ENCODE results near the gene POP4.

POP4 gene

DNA sequence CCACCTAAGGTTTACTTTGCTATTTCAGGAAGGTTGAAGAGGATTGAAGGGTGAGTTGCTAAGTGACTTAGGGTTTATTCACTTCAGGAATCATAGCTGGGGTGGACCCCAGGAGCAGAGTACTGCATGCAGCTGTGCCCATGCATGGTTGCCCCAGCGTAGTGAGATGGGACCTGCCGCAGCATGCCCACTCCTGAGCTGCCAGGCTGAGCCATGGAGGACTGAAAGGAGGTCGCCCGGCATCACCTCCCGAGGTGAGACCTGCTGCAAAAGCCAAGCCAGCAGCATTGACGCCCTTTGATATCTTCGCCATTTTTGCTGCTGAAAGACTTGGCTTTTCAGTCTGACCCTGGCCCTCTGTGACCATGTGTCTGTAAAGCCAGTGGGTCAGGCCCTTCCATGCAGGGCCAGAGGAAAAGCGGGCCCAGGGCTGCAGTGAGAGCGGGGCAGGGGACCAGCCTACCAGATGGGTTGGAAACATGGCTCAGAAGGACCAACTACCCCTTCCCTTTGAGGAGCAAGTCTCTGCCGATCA lies 9.9 kb downstream of the POP4 start:
- no peak overlapping the region for H3K4me2 ChIP-seq (ENCODE audit: low read length, poor library complexity, severe bottlenecking)
- H3K4me1 ChIP-seq (ENCODE audit: control insufficient read depth, insufficient read depth, low read depth, low read length): peaks cover 2% of the 10 kb centered on the region
- 96% methylated on average over 10 of the region's 10 CpGs for WGBS
- H2BK120ac ChIP-seq (ENCODE audit: low read depth, low read length): no peak overlapping the region
- H3K18ac ChIP-seq (ENCODE audit: low read depth in 1 of 2, low read length in 2 of 2): no peak overlapping the region
- H3K23ac ChIP-seq (ENCODE audit: low read length in 2 of 2): no peak overlapping the region
- H3K27ac ChIP-seq (ENCODE audit: low read length, poor library complexity, severe bottlenecking): no peak overlapping the region
- H2BK15ac ChIP-seq (ENCODE audit: low read depth, poor library complexity, severe bottlenecking): no peak overlapping the region
- H4K91ac ChIP-seq (ENCODE audit: low read length): no peak overlapping the region
- no peak overlapping the region for H4K8ac ChIP-seq (ENCODE audit: low read length)
- H3K9me3 ChIP-seq (ENCODE audit: control insufficient read depth, low read length): no peaks in the 10 kb centered on the region
- peaks cover 9 to 15% of the 10 kb centered on the region in 2 experiments for H3K27me3 ChIP-seq (ENCODE audit: control insufficient read depth in 1 of 2, insufficient read depth in 1 of 2, low read length in 2 of 2)
- no peak overlapping the region for H2BK5ac ChIP-seq (ENCODE audit: low read depth, low read length, poor library complexity, severe bottlenecking)
- H3K9ac ChIP-seq (ENCODE audit: low read length): no peak overlapping the region
- no peak overlapping the region for H2AFZ ChIP-seq (ENCODE audit: low read depth, low read length)
- no peak overlapping the region for H2AK5ac ChIP-seq (ENCODE audit: low read length, severe bottlenecking)
- peaks cover 4% of the 10 kb centered on the region for H3K79me1 ChIP-seq (replicated peaks; ENCODE audit: low read length, poor library complexity, severe bottlenecking)
- H3K36me3 ChIP-seq (ENCODE audit: control insufficient read depth in 1 of 2, insufficient read depth in 2 of 2, low read depth in 1 of 2, low read length in 2 of 2): peaks cover 50 to 56% of the 10 kb centered on the region in 2 experiments
- no peak overlapping the region for H2BK12ac ChIP-seq (ENCODE audit: low read length in 2 of 2)
- no peak overlapping the region for H3K14ac ChIP-seq (ENCODE audit: low read length in 2 of 2)
- no peak overlapping the region for H3K4ac ChIP-seq (ENCODE audit: low read depth in 1 of 2, low read length in 2 of 2)
- DNase-seq: no peak
- no peak overlapping the region for H3K4me3 ChIP-seq (ENCODE audit: insufficient read depth in 1 of 2, low read depth in 1 of 2, low read length in 2 of 2)

GRCh38 chr19:29616541-29616940 lies 10.5 kb downstream of the POP4 start:
- Histone ChIP-seq H2AFZ (ENCODE audit: low read depth, low read length) (no peak overlapping the region), H3K79me1 (replicated peaks; ENCODE audit: low read length, poor library complexity, severe bottlenecking) (peaks cover 2% of the 10 kb centered on the region), H2BK12ac (ENCODE audit: low read length in 2 of 2) (no peak overlapping the region), H3K27ac (ENCODE audit: low read length, poor library complexity, severe bottlenecking) (no peak overlapping the region), H3K4me3 (ENCODE audit: insufficient read depth in 1 of 2, low read depth in 1 of 2, low read length in 2 of 2) (no peak overlapping the region), H3K18ac (ENCODE audit: low read depth in 1 of 2, low read length in 2 of 2) (no peak overlapping the region), H2BK120ac (ENCODE audit: low read depth, low read length) (no peak overlapping the region), H3K27me3 (ENCODE audit: control insufficient read depth in 1 of 2, insufficient read depth in 1 of 2, low read length in 2 of 2) (peaks cover 9 to 15% of the 10 kb centered on the region in 2 experiments), H3K9ac (ENCODE audit: low read length) (no peak overlapping the region), H2BK5ac (ENCODE audit: low read depth, low read length, poor library complexity, severe bottlenecking) (no peak overlapping the region), H4K91ac (ENCODE audit: low read length) (no peak overlapping the region), H3K4ac (ENCODE audit: low read depth in 1 of 2, low read length in 2 of 2) (no peak overlapping the region), H3K36me3 (ENCODE audit: control insufficient read depth in 1 of 2, insufficient read depth in 2 of 2, low read depth in 1 of 2, low read length in 2 of 2) (peaks cover 45 to 50% of the 10 kb centered on the region in 2 experiments), H3K14ac (ENCODE audit: low read length in 2 of 2) (no peak overlapping the region), H3K23ac (ENCODE audit: low read length in 2 of 2) (no peak overlapping the region), H3K4me2 (ENCODE audit: low read length, poor library complexity, severe bottlenecking) (no peak overlapping the region), H3K9me3 (ENCODE audit: control insufficient read depth, low read length) (no peaks in the 10 kb centered on the region), H4K8ac (ENCODE audit: low read length) (no peak overlapping the region), H2AK5ac (ENCODE audit: low read length, severe bottlenecking) (no peak overlapping the region), H3K4me1 (ENCODE audit: control insufficient read depth, insufficient read depth, low read depth, low read length) (peaks cover 3% of the 10 kb centered on the region), H2BK15ac (ENCODE audit: low read depth, poor library complexity, severe bottlenecking) (no peak overlapping the region)
- DNase-seq: no peak
- 90% methylated on average over 16 of the region's 16 CpGs for WGBS

DNA sequence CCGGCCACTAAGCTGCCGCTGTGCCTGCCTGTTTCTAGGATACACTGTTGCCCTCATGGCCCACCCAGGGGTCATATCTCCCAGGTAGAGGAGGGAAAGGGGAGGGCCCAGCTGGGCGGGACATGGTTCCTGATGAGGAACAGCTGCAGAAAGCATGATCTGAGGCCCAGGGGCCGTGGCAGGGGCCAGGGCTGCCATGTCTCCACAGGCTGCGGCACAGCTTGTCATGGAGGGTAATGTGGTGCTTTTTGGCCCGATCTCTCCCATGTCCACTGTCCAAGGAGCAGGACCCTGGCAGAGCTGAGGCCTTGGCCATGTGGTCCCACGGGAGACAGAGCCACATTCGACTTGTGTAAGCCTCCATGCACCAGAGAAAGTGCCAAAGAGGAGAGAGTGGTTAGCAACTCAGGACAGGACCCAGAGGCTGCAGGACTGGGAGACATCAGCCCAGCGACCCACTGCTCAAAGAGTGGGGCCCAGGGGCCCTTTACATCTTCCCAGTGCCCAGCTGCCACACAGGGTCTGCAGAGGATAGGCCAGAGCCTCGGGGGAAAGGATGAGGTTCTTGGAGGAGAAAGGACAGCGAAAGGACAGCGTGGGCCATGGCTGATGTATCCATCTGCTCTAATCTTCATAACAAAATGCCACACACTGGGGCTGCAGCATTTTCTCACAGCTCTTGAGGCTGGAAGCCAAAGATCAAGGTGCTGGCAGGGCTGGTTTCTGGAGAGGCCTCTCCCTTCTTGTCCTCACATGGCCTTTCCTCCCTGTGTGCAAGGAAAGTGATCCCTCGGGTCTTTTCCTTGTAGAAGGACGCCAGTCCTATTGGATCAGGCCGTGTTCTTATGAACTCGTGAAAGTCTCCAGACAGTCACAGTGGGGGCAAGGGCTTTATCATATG lies 11.5 kb downstream of the POP4 start:
- Histone ChIP-seq H2BK12ac (ENCODE audit: low read length in 2 of 2) (no peak overlapping the region), H3K36me3 (ENCODE audit: control insufficient read depth in 1 of 2, insufficient read depth in 2 of 2, low read depth in 1 of 2, low read length in 2 of 2) (peaks cover 34 to 39% of the 10 kb centered on the region in 2 experiments), H3K27ac (ENCODE audit: low read length, poor library complexity, severe bottlenecking) (no peak overlapping the region), H2AFZ (ENCODE audit: low read depth, low read length) (no peak overlapping the region), H2BK15ac (ENCODE audit: low read depth, poor library complexity, severe bottlenecking) (no peak overlapping the region), H3K79me1 (replicated peaks; ENCODE audit: low read length, poor library complexity, severe bottlenecking) (peaks cover 2% of the 10 kb centered on the region), H2BK5ac (ENCODE audit: low read depth, low read length, poor library complexity, severe bottlenecking) (no peak overlapping the region), H3K18ac (ENCODE audit: low read depth in 1 of 2, low read length in 2 of 2) (no peak overlapping the region), H3K9me3 (ENCODE audit: control insufficient read depth, low read length) (no peaks in the 10 kb centered on the region), H4K8ac (ENCODE audit: low read length) (no peak overlapping the region), H3K27me3 (ENCODE audit: control insufficient read depth in 1 of 2, insufficient read depth in 1 of 2, low read length in 2 of 2) (peaks cover 9 to 15% of the 10 kb centered on the region in 2 experiments), H2BK120ac (ENCODE audit: low read depth, low read length) (no peak overlapping the region), H4K91ac (ENCODE audit: low read length) (no peak overlapping the region), H3K23ac (ENCODE audit: low read length in 2 of 2) (no peak overlapping the region), H3K9ac (ENCODE audit: low read length) (no peak overlapping the region), H3K4me3 (ENCODE audit: insufficient read depth in 1 of 2, low read depth in 1 of 2, low read length in 2 of 2) (no peak overlapping the region), H3K4ac (ENCODE audit: low read depth in 1 of 2, low read length in 2 of 2) (no peak overlapping the region), H3K4me2 (ENCODE audit: low read length, poor library complexity, severe bottlenecking) (no peak overlapping the region), H3K4me1 (ENCODE audit: control insufficient read depth, insufficient read depth, low read depth, low read length) (peaks cover 7% of the 10 kb centered on the region), H2AK5ac (ENCODE audit: low read length, severe bottlenecking) (no peak overlapping the region), H3K14ac (ENCODE audit: low read length in 2 of 2) (no peak overlapping the region)
- no peak for DNase-seq
- WGBS: 83% methylated on average over 16 of the region's 16 CpGs

GRCh38 chr19:29618434-29618833 lies 12.4 kb downstream of the POP4 start:
- H3K4me1 ChIP-seq (ENCODE audit: control insufficient read depth, insufficient read depth, low read depth, low read length): peaks cover 7% of the 10 kb centered on the region
- no peak overlapping the region for H2BK15ac ChIP-seq (ENCODE audit: low read depth, poor library complexity, severe bottlenecking)
- 91% methylated on average over 7 of the region's 7 CpGs for WGBS

More at GRCh38 chr19:29618434-29618833, 12.4 kb downstream of the POP4 start:
- Histone ChIP-seq H3K23ac (ENCODE audit: low read length in 2 of 2) (no peak overlapping the region), H2BK5ac (ENCODE audit: low read depth, low read length, poor library complexity, severe bottlenecking) (no peak overlapping the region), H3K27ac (ENCODE audit: low read length, poor library complexity, severe bottlenecking) (no peak overlapping the region), H4K91ac (ENCODE audit: low read length) (no peak overlapping the region), H3K27me3 (ENCODE audit: control insufficient read depth in 1 of 2, insufficient read depth in 1 of 2, low read length in 2 of 2) (peaks cover 9 to 15% of the 10 kb centered on the region in 2 experiments), H2BK12ac (ENCODE audit: low read length in 2 of 2) (no peak overlapping the region), H3K14ac (ENCODE audit: low read length in 2 of 2) (no peak overlapping the region), H3K4me3 (ENCODE audit: insufficient read depth in 1 of 2, low read depth in 1 of 2, low read length in 2 of 2) (no peak overlapping the region), H3K36me3 (ENCODE audit: control insufficient read depth in 1 of 2, insufficient read depth in 2 of 2, low read depth in 1 of 2, low read length in 2 of 2) (peaks cover 26 to 31% of the 10 kb centered on the region in 2 experiments), H3K9me3 (ENCODE audit: control insufficient read depth, low read length) (no peaks in the 10 kb centered on the region), H3K18ac (ENCODE audit: low read depth in 1 of 2, low read length in 2 of 2) (no peak overlapping the region), H2AFZ (ENCODE audit: low read depth, low read length) (no peak overlapping the region), H3K9ac (ENCODE audit: low read length) (no peak overlapping the region), H3K79me1 (replicated peaks; ENCODE audit: low read length, poor library complexity, severe bottlenecking) (peaks cover 2% of the 10 kb centered on the region), H3K4me2 (ENCODE audit: low read length, poor library complexity, severe bottlenecking) (no peak overlapping the region), H3K4ac (ENCODE audit: low read depth in 1 of 2, low read length in 2 of 2) (no peak overlapping the region), H4K8ac (ENCODE audit: low read length) (no peak overlapping the region), H2AK5ac (ENCODE audit: low read length, severe bottlenecking) (no peak overlapping the region), H2BK120ac (ENCODE audit: low read depth, low read length) (no peak overlapping the region)
- no peak for DNase-seq
